Lower leg skin (tissue), 3 donors: ENCODE measurements around the gene ZNF618.

Experiments
- POLR2A ChIP-seq, 2 donors: fragments of 450-650 bp; IDR thresholded peaks; one replicate each; pipeline ENCODE4 v1.6.1; 2016 to 2017; ENCODE audit warnings: antibody characterized with exemption in 2 of 2, mild to moderate bottlenecking in 1 of 2, moderate library complexity in 1 of 2
- TF ChIP-seq, protein P1 (sequence below), 3 donors: fragments of 450-650 bp; IDR thresholded peaks; one replicate each; pipeline ENCODE4 v1.5.1; 2016; ENCODE audit warnings: antibody characterized with exemption in 3 of 3, mild to moderate bottlenecking in 3 of 3, moderate library complexity in 2 of 3

DNA sequence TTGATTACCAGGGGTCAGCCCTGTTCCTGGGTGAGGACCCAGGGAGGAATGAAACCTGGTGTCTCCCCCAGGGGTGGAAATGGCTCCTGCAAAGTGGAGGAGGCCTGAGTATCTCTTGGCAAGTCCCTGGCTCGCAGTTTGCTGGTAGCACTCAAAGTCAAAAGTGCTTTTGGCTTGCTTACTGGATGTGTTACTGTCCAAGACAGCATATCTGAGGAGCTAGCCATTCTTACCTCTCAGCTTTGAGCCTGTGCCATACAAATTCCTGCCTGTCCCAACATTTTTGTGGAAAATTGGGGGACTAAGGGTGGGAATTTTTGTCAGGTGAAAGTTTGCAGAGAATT is 9.9 kb downstream of the ZNF618 start:
- TF ChIP-seq, protein P1, sequence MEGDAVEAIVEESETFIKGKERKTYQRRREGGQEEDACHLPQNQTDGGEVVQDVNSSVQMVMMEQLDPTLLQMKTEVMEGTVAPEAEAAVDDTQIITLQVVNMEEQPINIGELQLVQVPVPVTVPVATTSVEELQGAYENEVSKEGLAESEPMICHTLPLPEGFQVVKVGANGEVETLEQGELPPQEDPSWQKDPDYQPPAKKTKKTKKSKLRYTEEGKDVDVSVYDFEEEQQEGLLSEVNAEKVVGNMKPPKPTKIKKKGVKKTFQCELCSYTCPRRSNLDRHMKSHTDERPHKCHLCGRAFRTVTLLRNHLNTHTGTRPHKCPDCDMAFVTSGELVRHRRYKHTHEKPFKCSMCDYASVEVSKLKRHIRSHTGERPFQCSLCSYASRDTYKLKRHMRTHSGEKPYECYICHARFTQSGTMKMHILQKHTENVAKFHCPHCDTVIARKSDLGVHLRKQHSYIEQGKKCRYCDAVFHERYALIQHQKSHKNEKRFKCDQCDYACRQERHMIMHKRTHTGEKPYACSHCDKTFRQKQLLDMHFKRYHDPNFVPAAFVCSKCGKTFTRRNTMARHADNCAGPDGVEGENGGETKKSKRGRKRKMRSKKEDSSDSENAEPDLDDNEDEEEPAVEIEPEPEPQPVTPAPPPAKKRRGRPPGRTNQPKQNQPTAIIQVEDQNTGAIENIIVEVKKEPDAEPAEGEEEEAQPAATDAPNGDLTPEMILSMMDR (IDR thresholded peaks at IDR 0.05): no peak
- no peak for TF ChIP-seq POLR2A (IDR thresholded peaks at IDR 0.05)
